GM12878 (cell line): ENCODE results near the gene HK2.

ENCODE experiments used
- ATF3 ChIP-seq: IDR thresholded peaks from 2 replicates; pipeline ENCODE4 v1.6.1; 2011; ENCODE audit warnings: low read depth, mild to moderate bottlenecking, low read length, moderate library complexity, borderline replicate concordance; ENCODE audit errors: extremely low read depth
- BHLHE40 ChIP-seq, 2 experiments: fragments of 450-650 bp in 1 of 2; IDR thresholded peaks; 2 replicates each; pipeline ENCODE4 v1.6.1; 2011 to 2017; ENCODE audit warnings: low read depth in 2 of 2, borderline replicate concordance in 1 of 2, improper control_type of control experiment in 1 of 2, low read length in 1 of 2, mild to moderate bottlenecking in 1 of 2
- CTCF ChIP-seq, 3 experiments: IDR thresholded peaks in 2 of 3; conservative IDR thresholded peaks in 1 of 3; 2 replicates each; pipeline ENCODE4 v1.5.1; 2011; ENCODE audit warnings: low read depth in 3 of 3, low read length in 3 of 3, mild to moderate bottlenecking in 3 of 3, control low read depth in 2 of 3, moderate library complexity in 2 of 3, inconsistent platforms in 1 of 3, mixed read lengths in 1 of 3; ENCODE audit not compliant: control insufficient read depth in 2 of 3, insufficient read depth in 1 of 3; ENCODE audit errors: extremely low read depth in 1 of 3
- MAX ChIP-seq: IDR thresholded peaks from 2 replicates; pipeline ENCODE4 v1.6.1; 2012; ENCODE audit warnings: low read depth, low read length, improper control_type of control experiment
- PAX8 ChIP-seq: fragments of 450-650 bp; IDR thresholded peaks from 2 replicates; pipeline ENCODE4 v1.6.1; 2017; ENCODE audit warnings: mild to moderate bottlenecking, moderate library complexity
- PKNOX1 ChIP-seq: fragments of 450-650 bp; IDR thresholded peaks from 2 replicates; pipeline ENCODE4 v1.6.1; 2016; ENCODE audit warnings: mild to moderate bottlenecking
- POLR2A ChIP-seq: IDR thresholded peaks from 2 replicates; pipeline ENCODE4 v1.6.1; 2011; ENCODE audit warnings: low read depth, mild to moderate bottlenecking, low read length
- RFX5 ChIP-seq: IDR thresholded peaks from 2 replicates; pipeline ENCODE4 v1.6.1; 2011; ENCODE audit warnings: low read depth, low read length, improper control_type of control experiment
- SUZ12 ChIP-seq: fragments of 200-600 bp; sonication (generic); IDR thresholded peaks from one replicate; pipeline ENCODE4 v1.6.1; 2018; ENCODE audit warnings: antibody characterized with exemption, mild to moderate bottlenecking; ENCODE audit not compliant: unreplicated experiment
- USF2 ChIP-seq: IDR thresholded peaks from 2 replicates; pipeline ENCODE4 v1.6.1; 2011; ENCODE audit warnings: low read depth, low read length, improper control_type of control experiment, borderline replicate concordance
- ZNF592 ChIP-seq: fragments of 450-650 bp; IDR thresholded peaks from 2 replicates; pipeline ENCODE4 v1.6.1; 2017; ENCODE audit warnings: mild to moderate bottlenecking, moderate library complexity

GRCh38 chr2:74922592-74923227 is 88.8 kb downstream of the HK2 start:
- TF ChIP-seq PAX8 (no peak), SUZ12 (no peak), MAX (no peak), CTCF (IDR thresholded peaks at IDR 0.05 in 2 of 3, conservative IDR thresholded peaks at IDR 0.05 in 1 of 3; ENCODE audit: control insufficient read depth in 2 of 3, extremely low read depth in 1 of 3, insufficient read depth in 1 of 3, low read depth in 3 of 3, low read length in 3 of 3) (no peak), ZNF592 (no peak), ATF3 (no peak), POLR2A (no peak), PKNOX1 (no peak), USF2 (no peak), BHLHE40 (IDR thresholded peaks at IDR 0.05; ENCODE audit: borderline replicate concordance in 1 of 2, low read depth in 2 of 2, low read length in 1 of 2) (no peak), RFX5 (no peak)
